ENCODE measurements around the gene VARS1. TPM values are rescaled to one million over a fixed set of nuclear protein-coding genes. Genes with fewer than 3 reads are reported as not detected.
"Not testable (repeated sequence)": the region's sequence is repeated elsewhere in the genome, so short reads cannot be mapped to it uniquely, and the experiment has no call there.

The VARS1 gene
- 50.1 TPM for polyA plus RNA-seq (2012; ENCODE audit: low read depth, missing spikeins)

- peak; percentile 87 for FAIRE-seq
- DNase-seq (ENCODE audit: insufficient read length, low spot score), result peak; percentile 93
- TF ChIP-seq TAF1 (IDR thresholded peaks at IDR 0.05; ENCODE audit: low read depth, low read length) (peak; percentile 67), POLR2AphosphoS5 (IDR thresholded peaks at IDR 0.05; ENCODE audit: low read depth, low read length) (no peak), POLR2A (IDR thresholded peaks at IDR 0.05; ENCODE audit: low read depth, low read length) (no peak), POU2F2 (IDR thresholded peaks at IDR 0.05; ENCODE audit: low read depth, low read length) (no peak), PAX5 (IDR thresholded peaks at IDR 0.05; ENCODE audit: insufficient read depth, low read length, severe bottlenecking) (no peak), SPI1 (IDR thresholded peaks at IDR 0.05; ENCODE audit: low read depth, low read length) (peak; percentile 29; the same call in 1 of the 2 replicates)
Measured at GRCh38 chr6:31795616-31796298, at the start of gene VARS1. Gene VARS1, minus strand, starts transcription at chr6:31795752. Its CDS starts 535 bp downstream, at chr6:31795217.

GRCh38 chr6:31844507-31844906 is 49.0 kb upstream of the VARS1 start:
- DNase-seq (ENCODE audit: insufficient read length, low spot score), result no peak
- no peak for TF ChIP-seq PAX5 (IDR thresholded peaks at IDR 0.05; ENCODE audit: insufficient read depth, low read length, severe bottlenecking)
- TF ChIP-seq POU2F2 (IDR thresholded peaks at IDR 0.05; ENCODE audit: low read depth, low read length), result no peak
- 0 out of 2 replicates have a peak, but pooled peaks have one; percentile 10 for TF ChIP-seq POLR2A (IDR thresholded peaks at IDR 0.05; ENCODE audit: low read depth, low read length)
- no peak for TF ChIP-seq TAF1 (IDR thresholded peaks at IDR 0.05; ENCODE audit: low read depth, low read length)
- no peak for FAIRE-seq

- DNase-seq (ENCODE audit: insufficient read length, low spot score), result no peak
- 0 out of 2 replicates have a peak, but pooled peaks have one; percentile 15 for TF ChIP-seq POLR2AphosphoS5 (IDR thresholded peaks at IDR 0.05; ENCODE audit: low read depth, low read length)
- TF ChIP-seq PAX5 (IDR thresholded peaks at IDR 0.05; ENCODE audit: insufficient read depth, low read length, severe bottlenecking), result no peak
- TF ChIP-seq TAF1 (IDR thresholded peaks at IDR 0.05; ENCODE audit: low read depth, low read length), result no peak
- no peak for FAIRE-seq
Measured at GRCh38 chr6:31842053-31842452, 46.5 kb upstream of the VARS1 start.

- DNase-seq (ENCODE audit: insufficient read length, low spot score); FAIRE-seq: not testable (repeated sequence)
Measured at GRCh38 chr6:31839779-31840126, 44.2 kb upstream of the VARS1 start.

- FAIRE-seq (no peak), DNase-seq (ENCODE audit: insufficient read length, low spot score) (no peak)
- TF ChIP-seq TAF1 (IDR thresholded peaks at IDR 0.05; ENCODE audit: low read depth, low read length) (no peak), POLR2AphosphoS5 (IDR thresholded peaks at IDR 0.05; ENCODE audit: low read depth, low read length) (no peak), PAX5 (IDR thresholded peaks at IDR 0.05; ENCODE audit: insufficient read depth, low read length, severe bottlenecking) (no peak), SPI1 (IDR thresholded peaks at IDR 0.05; ENCODE audit: low read depth, low read length) (no peak), POLR2A (IDR thresholded peaks at IDR 0.05; ENCODE audit: low read depth, low read length) (no peak), POU2F2 (IDR thresholded peaks at IDR 0.05; ENCODE audit: low read depth, low read length) (no peak)
Measured at GRCh38 chr6:31838968-31839367, 43.4 kb upstream of the VARS1 start.

GRCh38 chr6:31838114-31838553 is 42.6 kb upstream of the VARS1 start:
- FAIRE-seq; DNase-seq (ENCODE audit: insufficient read length, low spot score): not testable (repeated sequence)

GRCh38 chr6:31837369-31838113 is 42.0 kb upstream of the VARS1 start:
- DNase-seq (ENCODE audit: insufficient read length, low spot score) (no peak), FAIRE-seq (no peak)
- TF ChIP-seq POLR2A (IDR thresholded peaks at IDR 0.05; ENCODE audit: low read depth, low read length) (peak; percentile 51; the same call in 1 of the 2 replicates), PAX5 (IDR thresholded peaks at IDR 0.05; ENCODE audit: insufficient read depth, low read length, severe bottlenecking) (no peak)

- no peak for DNase-seq (ENCODE audit: insufficient read length, low spot score)
- FAIRE-seq, result no peak
- no peak for TF ChIP-seq TAF1 (IDR thresholded peaks at IDR 0.05; ENCODE audit: low read depth, low read length)
- peak; percentile 16 for TF ChIP-seq POLR2AphosphoS5 (IDR thresholded peaks at IDR 0.05; ENCODE audit: low read depth, low read length)
- TF ChIP-seq POLR2A (IDR thresholded peaks at IDR 0.05; ENCODE audit: low read depth, low read length), result 0 out of 2 replicates have a peak, but pooled peaks have one; percentile 4
- no peak for TF ChIP-seq POU2F2 (IDR thresholded peaks at IDR 0.05; ENCODE audit: low read depth, low read length)
- peak; percentile 74 for TF ChIP-seq SPI1 (IDR thresholded peaks at IDR 0.05; ENCODE audit: low read depth, low read length)
Measured at GRCh38 chr6:31836474-31837368, 41.2 kb upstream of the VARS1 start.

- FAIRE-seq, result no peak
- TF ChIP-seq POLR2A (IDR thresholded peaks at IDR 0.05; ENCODE audit: low read depth, low read length) (0 out of 2 replicates have a peak, but pooled peaks have one; percentile 24), PAX5 (IDR thresholded peaks at IDR 0.05; ENCODE audit: insufficient read depth, low read length, severe bottlenecking) (no peak)
- DNase-seq (ENCODE audit: insufficient read length, low spot score), result no peak
Measured at GRCh38 chr6:31836047-31836473, 40.5 kb upstream of the VARS1 start.

All from GM12891 (cell line).